Ishikawa (cell line): ENCODE measurements around the gene ZDHHC13.

Experiments used
- CEBPB ChIP-seq: IDR thresholded peaks from 2 replicates; pipeline ENCODE4 v1.6.1; 2012
- CREB1 ChIP-seq: IDR thresholded peaks from 2 replicates; pipeline ENCODE4 v1.6.1; 2012; ENCODE audit warnings: low read depth
- EGR1 ChIP-seq: IDR thresholded peaks from 2 replicates; pipeline ENCODE4 v1.6.1; 2012
- EP300 ChIP-seq: IDR thresholded peaks from 2 replicates; pipeline ENCODE4 v1.6.1; 2012; ENCODE audit warnings: borderline replicate concordance
- FOXM1 ChIP-seq: IDR thresholded peaks from 2 replicates; pipeline ENCODE4 v1.6.1; 2012; ENCODE audit warnings: low read depth, borderline replicate concordance
- MAX ChIP-seq: IDR thresholded peaks from 2 replicates; pipeline ENCODE4 v1.6.1; 2012
- NFIC ChIP-seq: IDR thresholded peaks from 2 replicates; pipeline ENCODE4 v1.6.1; 2012
- RAD21 ChIP-seq: IDR thresholded peaks from 2 replicates; pipeline ENCODE4 v1.6.1; 2012; ENCODE audit warnings: low read depth
- TAF1 ChIP-seq: IDR thresholded peaks from 2 replicates; pipeline ENCODE4 v1.6.1; 2012; ENCODE audit warnings: low read depth, mild to moderate bottlenecking
- TCF12 ChIP-seq: IDR thresholded peaks from 2 replicates; pipeline ENCODE4 v1.6.1; 2012; ENCODE audit warnings: low read depth
- TEAD4 ChIP-seq: IDR thresholded peaks from 2 replicates; pipeline ENCODE4 v1.6.1; 2012
- YY1 ChIP-seq: IDR thresholded peaks from 2 replicates; pipeline ENCODE4 v1.6.1; 2012; ENCODE audit warnings: low read depth
- ZBTB7A ChIP-seq: IDR thresholded peaks from 2 replicates; pipeline ENCODE4 v1.6.1; 2012; ENCODE audit warnings: low read depth
- TF ChIP-seq, protein P1 (sequence below): IDR thresholded peaks from 2 replicates; pipeline ENCODE4 v1.6.1; 2012; ENCODE audit warnings: low read depth, mild to moderate bottlenecking
- TF ChIP-seq, protein P2 (sequence below): IDR thresholded peaks from 2 replicates; pipeline ENCODE4 v1.6.1; 2012

ZDHHC13 gene

DNA sequence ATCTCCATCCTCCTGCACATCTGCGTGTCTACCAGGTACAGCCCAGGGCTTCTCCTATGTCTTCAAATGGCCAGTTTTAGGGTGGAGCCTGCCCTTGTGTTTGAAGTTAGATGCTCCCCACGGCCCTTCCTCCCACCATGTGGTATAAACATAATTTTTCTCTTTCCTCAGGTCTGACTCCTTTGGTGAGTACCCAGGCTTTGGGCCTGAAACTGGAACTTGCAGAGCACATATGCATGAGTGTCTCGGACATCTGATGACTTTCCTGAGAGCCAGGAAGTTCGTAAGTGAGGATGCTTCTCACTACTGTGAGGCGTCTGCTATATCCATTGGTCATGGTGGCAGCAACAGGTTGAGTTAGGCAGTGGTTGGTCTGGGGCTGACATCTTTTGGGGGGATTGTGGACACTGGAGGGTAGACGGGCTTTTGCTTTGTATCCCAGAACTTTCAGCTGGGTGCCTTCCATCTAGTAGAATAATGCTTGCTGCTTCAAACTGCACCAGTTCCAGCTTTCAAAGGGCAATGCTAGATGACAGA, 68.6 kb downstream of the ZDHHC13 start:
- TF ChIP-seq CREB1 (no peak), YY1 (no peak)

DNA sequence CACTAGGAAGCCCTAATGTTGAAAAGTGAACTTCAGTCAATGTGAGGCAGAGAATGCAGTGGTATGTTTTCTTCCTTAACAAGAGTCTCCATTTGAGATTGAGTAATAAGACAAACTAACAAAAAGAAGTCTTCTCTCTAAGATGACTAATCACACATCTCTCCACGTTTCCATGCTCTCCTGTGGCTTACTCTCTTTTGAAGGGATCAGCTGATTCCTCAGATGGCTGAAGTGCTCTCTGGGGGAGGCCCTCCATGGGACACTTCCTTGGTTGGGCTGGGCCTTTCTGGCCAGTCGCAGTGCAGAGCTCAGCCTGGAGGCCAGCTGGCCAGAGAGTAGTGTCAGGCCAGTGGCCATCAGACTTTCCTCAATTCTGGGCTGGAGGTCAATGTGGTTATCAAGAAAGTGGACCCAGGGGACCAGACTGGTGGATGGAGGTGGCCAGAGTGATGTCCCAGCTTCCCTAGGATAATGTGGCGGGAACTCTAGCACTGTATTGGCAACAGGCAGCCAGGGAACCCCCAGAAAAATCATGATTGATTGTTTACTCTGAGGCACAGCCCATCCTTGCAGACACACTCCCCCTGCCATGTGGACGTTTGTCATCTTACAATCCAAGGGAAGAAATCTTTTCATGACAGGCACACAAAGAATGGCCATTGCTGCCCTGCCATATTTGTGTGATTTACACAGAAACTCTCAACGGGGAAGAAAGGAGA, 70.3 kb downstream of the ZDHHC13 start:
- TF ChIP-seq ZBTB7A (no peak), EP300 (no peak), NFIC (no peak), TEAD4 (no peak), MAX (no peak), RAD21 (no peak), CEBPB (no peak)
- TF ChIP-seq, protein P1, sequence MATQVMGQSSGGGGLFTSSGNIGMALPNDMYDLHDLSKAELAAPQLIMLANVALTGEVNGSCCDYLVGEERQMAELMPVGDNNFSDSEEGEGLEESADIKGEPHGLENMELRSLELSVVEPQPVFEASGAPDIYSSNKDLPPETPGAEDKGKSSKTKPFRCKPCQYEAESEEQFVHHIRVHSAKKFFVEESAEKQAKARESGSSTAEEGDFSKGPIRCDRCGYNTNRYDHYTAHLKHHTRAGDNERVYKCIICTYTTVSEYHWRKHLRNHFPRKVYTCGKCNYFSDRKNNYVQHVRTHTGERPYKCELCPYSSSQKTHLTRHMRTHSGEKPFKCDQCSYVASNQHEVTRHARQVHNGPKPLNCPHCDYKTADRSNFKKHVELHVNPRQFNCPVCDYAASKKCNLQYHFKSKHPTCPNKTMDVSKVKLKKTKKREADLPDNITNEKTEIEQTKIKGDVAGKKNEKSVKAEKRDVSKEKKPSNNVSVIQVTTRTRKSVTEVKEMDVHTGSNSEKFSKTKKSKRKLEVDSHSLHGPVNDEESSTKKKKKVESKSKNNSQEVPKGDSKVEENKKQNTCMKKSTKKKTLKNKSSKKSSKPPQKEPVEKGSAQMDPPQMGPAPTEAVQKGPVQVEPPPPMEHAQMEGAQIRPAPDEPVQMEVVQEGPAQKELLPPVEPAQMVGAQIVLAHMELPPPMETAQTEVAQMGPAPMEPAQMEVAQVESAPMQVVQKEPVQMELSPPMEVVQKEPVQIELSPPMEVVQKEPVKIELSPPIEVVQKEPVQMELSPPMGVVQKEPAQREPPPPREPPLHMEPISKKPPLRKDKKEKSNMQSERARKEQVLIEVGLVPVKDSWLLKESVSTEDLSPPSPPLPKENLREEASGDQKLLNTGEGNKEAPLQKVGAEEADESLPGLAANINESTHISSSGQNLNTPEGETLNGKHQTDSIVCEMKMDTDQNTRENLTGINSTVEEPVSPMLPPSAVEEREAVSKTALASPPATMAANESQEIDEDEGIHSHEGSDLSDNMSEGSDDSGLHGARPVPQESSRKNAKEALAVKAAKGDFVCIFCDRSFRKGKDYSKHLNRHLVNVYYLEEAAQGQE = no peak
- TF ChIP-seq, protein P2, sequence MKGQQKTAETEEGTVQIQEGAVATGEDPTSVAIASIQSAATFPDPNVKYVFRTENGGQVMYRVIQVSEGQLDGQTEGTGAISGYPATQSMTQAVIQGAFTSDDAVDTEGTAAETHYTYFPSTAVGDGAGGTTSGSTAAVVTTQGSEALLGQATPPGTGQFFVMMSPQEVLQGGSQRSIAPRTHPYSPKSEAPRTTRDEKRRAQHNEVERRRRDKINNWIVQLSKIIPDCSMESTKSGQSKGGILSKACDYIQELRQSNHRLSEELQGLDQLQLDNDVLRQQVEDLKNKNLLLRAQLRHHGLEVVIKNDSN = no peak

- TF ChIP-seq, protein P1 = no peak
- TF ChIP-seq EP300 = no peak
- no peak for TF ChIP-seq TCF12
- TF ChIP-seq RAD21 = no peak
- no peak for TF ChIP-seq FOXM1
- no peak for TF ChIP-seq CEBPB
- TF ChIP-seq MAX = no peak
- TF ChIP-seq YY1 = no peak
- TF ChIP-seq NFIC = no peak
- TF ChIP-seq CREB1 = no peak
- no peak for TF ChIP-seq TAF1
- TF ChIP-seq, protein P2 = no peak
- TF ChIP-seq ZBTB7A = no peak
- no peak for TF ChIP-seq TEAD4
- TF ChIP-seq EGR1 = no peak
Observed at GRCh38 chr11:19187833-19188258, 70.9 kb downstream of the ZDHHC13 start.

GRCh38 chr11:19191530-19192169, 74.7 kb downstream of the ZDHHC13 start:
- TF ChIP-seq, protein P1 = no peak

- no peak for TF ChIP-seq MAX
- no peak for TF ChIP-seq YY1
Observed at GRCh38 chr11:19193916-19194315, 76.9 kb downstream of the ZDHHC13 start.
